Fibroblast of villous mesenchyme (primary cell): ENCODE measurements around the gene RAB6B. TPM values are rescaled to one million over a fixed set of nuclear protein-coding genes. Genes with fewer than 3 reads are reported as not detected.

Source experiments
- DNase-seq: peaks from one replicate; pipeline ENCODE4 v3.0.0-alpha.2; 2010; ENCODE audit warnings: low read depth
- H3K4me3 ChIP-seq: 2 replicates; pipeline ENCODE4 v1.5.1; 2011; ENCODE audit warnings: low read depth, mild to moderate bottlenecking, low read length
- CTCF ChIP-seq: IDR thresholded peaks from 2 replicates; pipeline ENCODE4 v1.5.1; 2012; ENCODE audit warnings: low read depth, mild to moderate bottlenecking, low read length; ENCODE audit not compliant: insufficient read depth
- total RNA-seq: library from RNA; depleted of rRNA; stranded (reverse); fragments of >200 nt; gene quantifications from 2 replicates; pipeline ENCODE4 v1.2.3, GENCODE V29; 2012

Gene RAB6B
- total RNA-seq, 1 donor: 0.86 TPM

- TF ChIP-seq CTCF: no peak
- DNase-seq: no peak
- H3K4me3 ChIP-seq: no peak overlapping the region
These were observed 44.3 kb downstream of the RAB6B start for GRCh38 chr3:133851266-133851906.

- no peak for TF ChIP-seq CTCF
- no peak overlapping the region for H3K4me3 ChIP-seq
- DNase-seq: no peak
These were observed 45.6 kb downstream of the RAB6B start for GRCh38 chr3:133850034-133850433.

- no peak overlapping the region for H3K4me3 ChIP-seq
- no peak for DNase-seq
- no peak for TF ChIP-seq CTCF
These were observed 46.3 kb downstream of the RAB6B start for GRCh38 chr3:133849346-133849745.

GRCh38 chr3:133845127-133845526 is 50.6 kb downstream of the RAB6B start:
- DNase-seq: no peak
- no peak overlapping the region for H3K4me3 ChIP-seq
- no peak for TF ChIP-seq CTCF

GRCh38 chr3:133843634-133844033 is 52.0 kb downstream of the RAB6B start:
- peak; percentile 86 for DNase-seq
- TF ChIP-seq CTCF: no peak
- H3K4me3 ChIP-seq: no peak overlapping the region

- no peak for TF ChIP-seq CTCF
- DNase-seq: no peak
- H3K4me3 ChIP-seq: no peak overlapping the region
These were observed 53.5 kb downstream of the RAB6B start for GRCh38 chr3:133842158-133842557.

GRCh38 chr3:133841196-133841595 is 54.5 kb downstream of the RAB6B start:
- H3K4me3 ChIP-seq: no peak overlapping the region
- no peak for TF ChIP-seq CTCF
- DNase-seq: no peak
